HG02938 (cell line): Measurements from ENCODE around the gene PCBP3.

Experiments
- ATAC-seq: cut with Tn5 transposase; IDR thresholded peaks from one replicate; pipeline ENCODE4 v1.9.1; 2021; ENCODE audit warnings: mild to moderate bottlenecking, moderate library complexity; ENCODE audit not compliant: unreplicated experiment

PCBP3 gene

DNA sequence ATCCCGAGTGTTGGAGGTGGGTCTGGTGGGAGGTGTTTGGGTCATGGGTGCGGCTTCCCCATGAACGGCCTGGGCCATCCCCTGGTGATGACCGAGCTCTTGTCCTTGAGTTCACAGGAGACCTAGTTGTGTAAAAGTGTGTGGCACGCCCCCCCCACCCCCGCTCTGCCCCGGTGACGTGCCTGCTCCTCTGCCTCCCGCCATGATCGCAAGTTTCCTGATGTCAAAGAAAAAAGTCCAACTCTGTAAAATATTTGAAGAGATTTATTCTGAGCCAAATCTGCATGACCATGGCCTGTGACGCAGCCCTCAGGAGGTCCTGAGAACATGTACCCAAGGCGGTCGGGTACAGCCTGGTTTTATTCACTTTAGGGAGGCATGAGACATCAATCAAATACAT is 212.9 kb downstream of the PCBP3 start:
- ATAC-seq: no peak

DNA sequence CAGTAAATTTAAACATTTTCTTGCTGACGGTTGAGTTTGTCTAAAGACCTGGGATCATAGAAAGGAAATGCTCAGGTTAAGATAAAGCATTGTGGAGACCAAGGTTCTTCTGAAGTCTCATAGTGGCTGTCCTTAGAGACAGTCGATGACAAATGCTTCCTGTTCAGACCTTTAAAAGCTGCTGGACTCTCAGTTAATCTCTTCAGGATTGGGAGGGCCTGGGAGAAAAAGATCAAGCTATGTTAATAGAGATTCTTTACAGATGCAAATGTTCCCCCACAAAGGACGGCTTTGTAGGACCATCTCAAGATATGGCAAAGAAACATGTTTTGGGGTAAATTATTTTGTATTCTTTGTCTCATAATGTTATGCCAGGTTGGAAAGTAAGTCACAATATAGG is 213.4 kb downstream of the PCBP3 start:
- ATAC-seq: no peak

DNA sequence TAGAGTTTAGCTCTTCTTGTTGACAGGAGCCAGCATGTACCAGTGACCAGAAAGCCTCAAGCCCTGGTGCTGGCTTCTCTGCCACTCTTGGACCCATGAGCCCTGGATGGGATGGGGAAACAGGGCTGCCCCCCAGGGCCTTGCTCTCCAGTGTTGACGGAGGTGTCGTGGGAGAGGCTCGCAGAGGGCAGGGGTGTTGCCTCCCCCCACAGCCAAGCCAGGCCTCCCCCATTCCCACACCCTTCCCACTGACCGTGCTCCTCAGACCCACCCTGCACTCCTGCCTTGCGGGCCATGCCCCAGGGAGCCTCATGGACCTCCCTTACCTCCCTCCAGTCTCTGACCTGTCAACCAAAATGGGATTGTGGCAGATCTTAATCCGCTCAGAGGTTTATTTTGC is 214.2 kb downstream of the PCBP3 start:
- no peak for ATAC-seq

DNA sequence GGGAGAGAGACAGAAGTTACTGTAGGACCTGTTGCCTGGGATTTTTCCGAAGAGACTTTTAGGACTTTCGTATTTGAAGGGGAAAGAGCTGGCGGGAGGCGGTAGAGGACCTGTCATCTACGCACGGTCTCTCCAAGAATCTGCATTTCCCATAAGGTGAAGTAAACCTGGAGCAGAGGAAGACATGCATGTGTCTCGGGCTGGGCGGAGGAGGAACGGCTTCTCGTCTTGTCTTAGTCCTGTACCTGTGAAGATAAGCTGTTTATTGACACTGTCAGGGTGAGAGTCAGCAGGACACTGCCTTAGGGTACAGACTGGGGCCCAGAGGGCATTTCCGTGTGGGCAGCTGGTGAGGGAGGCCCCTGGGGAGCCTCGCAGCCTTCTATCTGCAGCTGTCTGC is 214.7 kb downstream of the PCBP3 start:
- ATAC-seq: no peak

DNA sequence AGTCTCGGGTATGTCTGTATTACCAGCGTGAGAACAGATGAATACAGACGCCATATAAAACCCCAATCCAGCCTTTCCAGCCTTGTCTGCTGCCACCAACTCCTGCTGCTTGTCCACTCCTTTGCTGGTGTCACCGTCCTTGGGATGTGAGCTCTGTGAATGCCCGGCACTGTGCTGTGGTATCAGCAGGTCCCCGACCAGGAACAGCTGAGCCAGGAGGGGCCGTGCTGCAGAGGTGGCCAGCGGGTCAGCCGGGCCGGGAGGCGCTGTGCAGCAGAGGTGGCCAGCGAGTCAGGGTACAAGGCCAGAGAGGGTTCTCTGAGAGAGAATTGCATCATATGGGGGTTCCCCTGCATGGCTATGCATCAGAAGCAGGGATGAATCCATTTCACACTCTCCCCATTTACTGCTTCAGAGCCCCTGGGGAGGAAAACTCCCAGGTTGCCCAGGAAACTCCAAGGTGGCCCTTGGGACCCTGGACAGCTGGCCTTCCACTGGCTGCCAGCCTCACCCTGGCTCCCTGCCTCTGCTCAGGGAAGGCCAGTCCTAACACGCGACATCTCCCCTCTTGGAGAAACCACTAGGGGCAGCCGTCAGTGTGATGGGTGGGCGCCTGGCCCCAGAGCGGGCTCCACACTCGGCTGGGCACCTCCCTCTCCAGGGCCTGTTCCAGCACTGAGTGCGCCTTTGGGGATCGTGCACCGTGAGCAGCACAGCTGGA is 215.7 kb downstream of the PCBP3 start:
- ATAC-seq: no peak

DNA sequence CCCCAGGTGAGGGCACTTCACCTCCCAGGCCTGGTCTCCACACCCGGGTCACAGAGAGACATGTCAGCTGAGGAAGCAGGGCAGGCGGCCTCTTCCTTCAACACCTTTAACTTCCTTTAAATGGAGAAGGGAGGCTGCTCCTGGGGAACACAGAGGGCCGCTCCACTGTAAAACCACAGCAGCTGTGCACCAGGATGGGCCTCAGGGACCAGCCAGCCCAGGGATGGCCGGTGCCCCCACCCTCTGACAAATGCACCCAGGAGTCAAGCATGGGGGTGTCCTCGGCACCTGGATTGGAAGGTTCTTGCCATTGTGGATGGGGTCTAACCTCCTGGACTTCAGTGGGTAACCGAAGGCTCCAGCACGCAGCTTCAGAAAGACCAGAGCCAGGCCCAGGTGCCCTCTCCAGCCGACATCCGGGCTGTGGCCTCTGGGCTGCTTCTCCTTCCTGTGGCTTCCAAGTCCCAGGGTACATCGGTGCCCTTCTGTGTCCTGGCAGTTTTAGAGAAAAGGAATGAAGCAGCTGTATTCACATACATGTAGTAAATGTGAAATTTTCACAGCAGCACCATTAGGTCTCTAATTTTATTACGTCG is 216.3 kb downstream of the PCBP3 start:
- no peak for ATAC-seq

DNA sequence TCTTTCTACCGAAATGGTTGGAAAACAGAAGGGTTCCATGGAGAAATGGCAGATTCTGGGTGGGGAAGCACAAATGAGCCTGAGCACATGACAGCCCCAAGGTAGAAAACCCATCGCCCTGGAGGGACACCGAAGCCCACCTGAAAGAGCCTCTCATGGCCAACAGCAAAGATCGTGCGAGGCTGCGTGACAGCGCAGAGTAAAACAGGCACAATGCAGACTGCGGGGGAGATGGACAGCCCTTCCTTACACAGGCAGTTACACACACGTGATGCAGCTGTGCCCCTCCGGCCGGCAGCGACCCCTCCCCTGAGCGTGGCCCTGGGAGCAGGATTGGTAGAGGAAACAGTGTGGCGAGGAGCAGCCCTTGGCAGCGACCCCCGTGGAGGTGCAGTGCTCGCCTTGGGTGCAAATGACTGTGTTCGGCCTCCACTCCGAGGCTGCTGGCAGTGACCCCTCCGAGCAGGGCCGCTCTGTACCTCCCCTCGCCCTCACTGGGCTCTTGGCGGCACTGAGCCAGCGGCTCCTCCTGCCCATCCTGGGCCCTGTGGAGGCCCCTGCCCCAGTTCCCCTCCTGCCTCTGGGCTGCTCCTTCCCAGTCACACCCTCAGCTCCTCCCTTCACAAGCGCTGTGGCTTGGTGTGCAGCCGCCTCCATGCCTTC is 217.1 kb downstream of the PCBP3 start:
- no peak for ATAC-seq

DNA sequence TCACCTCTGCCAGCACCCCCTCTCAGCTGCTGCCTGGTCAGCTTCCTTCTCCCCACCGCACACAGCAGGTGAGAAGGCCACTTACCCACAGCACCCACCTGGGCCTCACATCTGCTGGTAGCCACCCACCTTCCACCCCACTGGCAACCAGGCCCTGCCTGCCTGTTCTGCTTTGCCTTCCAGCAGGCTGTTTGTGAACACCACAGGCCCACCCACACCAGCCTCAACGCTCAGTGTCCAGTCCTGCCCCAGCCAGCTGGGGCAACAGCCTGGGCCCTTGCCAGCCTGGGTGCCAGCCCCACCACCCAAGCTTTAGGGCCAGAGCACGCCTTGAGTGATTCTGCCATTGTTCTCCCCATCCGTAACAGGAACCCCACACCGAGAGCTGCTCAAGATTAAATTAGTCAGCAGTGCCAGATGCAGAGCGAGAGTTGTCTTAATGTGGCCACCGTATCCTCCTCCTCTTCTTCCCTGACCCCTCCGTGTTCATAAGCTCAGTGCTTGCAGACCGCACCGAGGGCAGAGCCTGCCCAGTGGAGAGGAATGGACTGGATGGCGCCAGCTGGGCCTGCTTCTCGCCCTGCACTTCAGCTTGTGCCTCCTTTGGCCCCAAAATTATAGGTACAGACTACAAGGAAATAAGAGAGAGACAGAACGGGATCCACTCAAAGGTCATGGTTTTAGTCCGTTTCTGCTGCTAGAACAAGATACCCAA is 217.8 kb downstream of the PCBP3 start:
- no peak for ATAC-seq

DNA sequence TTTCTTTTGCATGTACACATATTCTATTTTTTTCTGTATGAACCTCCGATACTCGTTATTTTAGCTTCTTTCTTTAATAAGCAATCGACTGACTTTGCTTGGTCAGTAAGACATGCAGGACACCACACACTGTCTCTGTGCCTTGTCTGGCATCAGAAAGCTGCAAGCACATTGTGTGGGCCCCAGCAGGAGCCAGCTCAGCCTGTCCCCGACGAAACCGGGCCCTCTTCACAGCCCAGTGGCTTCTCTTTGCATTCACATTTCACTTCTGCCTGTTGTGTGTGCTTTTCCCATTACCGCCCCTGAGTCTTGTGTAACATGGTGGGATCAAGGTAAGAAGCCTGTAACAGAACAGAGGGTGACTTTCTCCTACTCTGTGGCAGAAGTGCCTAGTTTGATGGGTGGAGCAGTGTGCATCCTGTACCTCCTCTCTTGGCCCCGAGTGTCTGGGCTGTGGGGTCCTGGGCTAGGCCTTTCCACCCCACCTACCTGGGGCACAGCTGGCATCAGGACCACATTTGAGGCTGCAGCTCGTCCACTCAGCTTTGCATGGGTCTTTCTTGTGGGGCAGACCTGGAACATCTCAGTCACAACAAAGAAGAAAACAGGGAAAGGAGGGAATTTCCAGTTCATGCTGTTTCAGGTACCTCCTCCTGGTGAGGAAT is 219.2 kb downstream of the PCBP3 start:
- ATAC-seq: no peak

DNA sequence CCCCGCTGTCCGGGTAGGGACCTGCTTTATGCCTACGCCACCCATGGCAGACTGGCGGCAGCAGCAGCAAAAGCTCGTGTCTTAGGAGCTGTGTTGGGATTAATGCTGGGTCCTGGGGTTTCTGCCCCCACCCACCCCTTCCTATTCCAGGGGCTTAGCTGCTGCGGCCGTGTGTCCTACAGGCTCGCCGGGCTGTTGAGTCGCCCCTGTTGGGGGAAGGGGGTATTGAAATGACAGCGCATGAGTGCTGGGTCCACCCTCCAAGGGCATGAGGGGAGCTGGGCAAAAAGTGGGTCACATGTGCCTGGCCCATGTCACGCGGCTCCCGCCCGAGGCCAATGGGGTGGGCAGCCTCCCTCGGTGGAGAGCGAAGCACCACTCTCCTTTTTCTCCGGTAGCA is 219.7 kb downstream of the PCBP3 start:
- ATAC-seq: no peak

DNA sequence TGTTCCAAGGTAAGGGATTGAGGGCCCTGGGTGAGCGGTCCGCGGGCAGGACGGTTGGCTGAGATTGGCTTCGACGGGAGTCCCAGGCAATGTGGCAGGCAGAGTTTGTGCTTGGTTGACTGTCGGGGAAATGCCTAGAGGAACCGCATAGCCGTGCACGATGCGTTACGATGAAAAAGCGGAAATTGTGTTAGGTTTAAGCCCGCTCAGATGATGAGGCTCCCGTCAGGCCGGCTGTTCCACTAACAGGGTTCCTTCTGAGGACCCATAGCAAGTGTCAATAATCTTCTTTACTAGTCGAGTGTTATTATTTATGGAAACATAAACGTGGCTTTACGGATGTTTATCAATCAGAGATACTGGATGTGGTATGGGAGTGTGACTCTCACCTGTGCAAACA is 220.2 kb downstream of the PCBP3 start:
- no peak for ATAC-seq

DNA sequence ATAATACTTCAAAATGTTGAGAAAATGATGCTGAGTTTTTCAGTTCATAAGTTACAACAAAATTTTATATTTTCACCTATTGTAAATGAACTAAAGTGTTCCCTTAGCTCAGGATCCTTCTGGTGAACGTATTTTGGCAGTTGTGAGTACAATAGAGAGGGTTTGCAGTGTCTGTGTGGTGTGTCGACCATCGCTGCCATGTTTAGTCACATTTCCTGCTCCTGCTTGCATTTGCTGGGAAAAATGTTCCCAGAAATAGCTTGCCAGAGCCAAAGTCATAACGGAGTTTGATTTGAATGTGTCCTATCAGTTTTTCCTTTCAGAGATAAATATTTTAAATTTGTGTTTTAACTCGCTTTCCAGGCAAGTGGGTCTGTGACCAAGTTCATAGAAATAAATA is 220.9 kb downstream of the PCBP3 start:
- no peak for ATAC-seq

DNA sequence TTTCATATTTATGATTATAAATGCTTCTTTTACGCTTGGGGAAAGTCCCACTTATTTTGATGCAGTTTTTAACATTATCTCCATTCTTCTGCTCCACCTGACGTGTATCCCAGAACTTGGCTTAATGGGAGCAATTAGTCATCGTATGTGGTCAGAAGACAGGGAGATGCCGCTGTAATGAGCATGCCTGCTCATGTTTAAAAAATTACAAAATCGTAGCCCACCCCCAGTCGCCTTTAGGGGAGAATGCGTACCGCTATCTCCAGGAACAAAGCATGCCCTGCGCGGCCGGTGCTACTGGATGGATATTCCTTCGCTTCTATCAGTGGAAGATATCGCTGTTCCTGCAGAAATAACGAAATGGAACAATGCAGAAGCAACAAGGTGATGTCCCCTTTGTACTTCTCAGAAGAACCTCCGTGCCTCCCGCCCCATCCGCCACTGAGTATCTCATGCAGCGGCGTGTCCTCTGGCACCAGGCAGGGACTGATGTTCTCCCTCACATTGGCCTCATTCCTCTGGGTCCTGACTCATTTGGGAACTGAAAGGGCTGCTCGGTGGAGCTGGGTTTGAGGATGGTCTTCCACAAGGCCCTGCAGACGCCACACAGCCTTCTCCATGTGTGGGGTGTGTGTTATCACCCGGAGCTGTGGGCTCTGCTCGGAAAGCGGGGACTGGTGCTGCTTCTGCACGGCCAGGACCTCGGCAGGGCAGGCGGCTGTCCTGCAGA is 221.7 kb downstream of the PCBP3 start:
- ATAC-seq: no peak

DNA sequence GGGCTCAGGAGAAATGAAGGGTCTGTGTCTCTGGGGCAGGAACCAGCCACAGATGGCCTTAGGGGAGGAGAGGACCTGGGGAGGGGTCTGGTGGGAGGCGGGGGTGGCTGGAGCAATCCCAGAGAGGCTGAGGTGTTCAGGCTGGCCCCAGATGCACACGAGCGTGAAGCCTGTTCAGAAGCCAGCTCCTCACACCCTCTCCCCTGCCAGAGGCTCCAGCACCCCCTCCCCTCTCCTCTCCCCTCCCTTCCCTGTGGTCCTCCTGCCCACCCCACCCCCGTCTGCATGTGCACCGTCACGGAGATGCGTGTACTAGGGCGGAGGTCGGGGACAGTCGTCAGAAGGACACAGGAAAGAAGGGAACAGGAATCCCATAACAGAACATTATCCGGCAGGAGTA is 223.0 kb downstream of the PCBP3 start:
- no peak for ATAC-seq

DNA sequence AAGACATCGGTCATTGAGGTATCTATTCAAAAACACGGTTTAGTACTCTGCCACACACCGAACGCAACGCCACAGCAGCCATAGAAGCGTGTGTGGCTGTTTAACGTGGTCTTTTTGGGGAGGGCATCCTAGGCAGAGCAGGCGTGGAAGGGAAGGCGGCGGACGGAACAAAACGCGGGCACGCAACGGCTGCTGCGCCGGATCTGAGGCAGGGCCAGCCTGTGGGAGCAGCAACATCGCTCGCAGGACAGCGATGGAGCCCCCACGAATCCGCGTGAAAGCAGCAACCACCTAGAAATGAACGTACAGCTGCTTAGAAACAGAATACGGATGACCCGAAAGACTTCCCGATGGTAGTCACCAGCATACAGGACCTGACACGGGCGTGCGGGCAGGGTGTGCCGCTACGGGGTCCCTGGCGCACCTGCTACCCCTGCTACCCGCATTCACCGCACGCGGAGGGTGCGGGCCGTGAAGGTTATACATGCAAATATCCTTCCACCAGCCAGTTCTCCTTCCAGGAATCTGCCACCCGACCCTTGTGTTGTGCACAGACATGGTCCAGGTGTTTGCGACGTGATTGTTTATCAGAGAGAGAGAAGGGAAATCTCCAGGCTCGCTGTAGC is 223.6 kb downstream of the PCBP3 start:
- no peak for ATAC-seq

DNA sequence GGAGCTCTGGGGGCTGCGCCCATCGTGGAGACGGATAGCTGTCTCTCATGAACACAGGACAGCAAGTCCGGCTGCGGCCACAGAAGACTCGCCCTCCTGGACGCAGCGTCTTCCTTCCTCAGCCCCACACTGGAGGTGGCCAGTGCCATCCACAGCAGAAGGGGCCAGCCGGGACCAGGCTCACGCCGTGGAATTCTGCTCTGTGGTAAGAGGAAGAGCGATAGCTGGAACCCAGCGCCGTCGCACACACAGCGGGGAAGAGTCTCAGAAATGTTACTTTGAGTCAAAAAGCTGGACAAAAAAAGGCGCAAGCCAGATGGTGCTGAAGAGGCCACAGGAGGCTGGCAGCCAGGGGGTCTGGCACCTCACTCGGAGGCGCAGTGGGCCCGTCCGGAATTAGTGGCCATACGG is 224.2 kb downstream of the PCBP3 start:
- ATAC-seq: no peak

DNA sequence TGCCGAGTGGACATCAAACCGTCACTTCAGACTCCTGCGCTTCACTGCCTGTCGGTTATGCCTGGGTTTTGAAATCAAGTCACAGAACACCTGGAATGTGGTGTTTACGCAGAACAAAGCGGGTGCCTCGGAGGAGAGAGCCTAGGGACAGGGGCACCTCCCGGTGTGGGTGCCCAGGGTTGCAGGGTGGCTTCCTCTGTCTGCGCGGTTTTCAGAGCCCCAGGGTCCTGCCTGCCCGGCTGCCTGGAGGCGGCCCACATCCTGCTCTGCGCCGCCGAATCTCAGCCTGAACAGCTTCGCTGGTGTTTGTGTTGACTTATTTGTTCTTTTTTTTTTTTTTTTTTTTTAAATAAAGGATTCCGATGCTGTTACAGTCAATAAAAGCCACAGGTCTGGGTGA is 224.6 kb downstream of the PCBP3 start:
- no peak for ATAC-seq

DNA sequence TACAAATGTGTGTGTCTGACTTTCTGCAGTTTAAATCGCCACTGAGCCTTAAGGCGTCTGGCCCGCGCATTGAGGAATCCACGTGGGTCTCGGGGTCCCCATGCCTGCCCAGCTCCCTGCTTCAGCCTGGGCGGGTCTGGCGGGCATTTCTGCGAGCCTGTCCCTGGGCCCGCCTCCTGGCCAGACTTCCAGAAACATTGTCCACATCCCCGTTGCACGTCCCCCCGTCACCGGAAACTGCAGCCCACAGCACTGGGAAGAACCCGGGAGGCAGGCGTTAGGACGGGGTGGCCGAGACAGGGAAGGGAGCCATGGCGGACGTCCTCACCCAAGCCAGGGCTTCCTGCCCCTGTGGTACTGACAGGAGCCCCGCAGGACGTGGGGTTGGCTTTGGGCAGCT is 225.0 kb downstream of the PCBP3 start:
- no peak for ATAC-seq

DNA sequence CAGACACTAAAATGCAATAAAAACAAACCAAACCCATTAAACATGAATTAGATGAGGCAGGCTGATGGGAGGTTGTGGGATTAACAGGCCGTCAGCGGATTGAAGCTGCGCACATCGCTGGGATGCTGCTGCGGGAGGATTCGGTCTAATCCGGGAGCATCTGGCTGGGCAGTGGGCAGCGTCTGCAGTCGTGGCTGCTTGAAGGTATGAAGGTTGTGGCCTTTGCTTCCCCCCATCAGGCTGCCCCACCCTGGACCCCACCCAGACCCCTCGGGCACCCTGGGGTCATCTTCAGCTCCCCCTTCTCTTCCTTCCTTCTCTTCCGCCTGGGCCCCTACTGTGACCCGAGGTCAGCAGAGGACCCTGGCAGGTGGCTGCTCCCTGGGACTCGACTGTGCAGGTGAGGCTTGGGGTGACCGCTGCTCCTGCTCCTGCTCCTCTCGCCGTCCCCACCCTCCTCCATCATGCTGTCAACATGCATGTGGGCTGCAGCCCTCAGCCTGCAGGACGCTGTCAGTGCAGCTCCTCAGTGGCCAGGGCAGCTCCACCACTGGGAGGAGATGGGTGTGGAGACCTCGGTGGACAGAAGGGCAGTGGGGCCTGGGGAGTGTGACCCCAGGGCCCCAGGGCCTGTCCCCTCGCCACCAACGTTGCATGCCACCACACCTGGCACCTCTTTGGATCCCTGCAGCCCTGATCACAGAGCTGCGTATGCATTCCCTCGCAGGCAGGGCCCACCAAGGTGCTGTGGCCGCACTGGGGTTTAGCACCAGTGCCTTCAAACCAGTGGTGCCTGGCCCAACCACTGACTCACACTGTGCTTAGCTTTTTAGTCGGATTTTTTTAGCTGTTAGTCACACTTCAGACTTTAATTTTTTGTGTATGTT is 225.8 kb downstream of the PCBP3 start:
- ATAC-seq: no peak
